Activated CD8-positive, alpha-beta memory T cell treated with anti-CD3 and anti-CD28 coated beads, Interleukin-2, amount 50 U/mL, for 4 hours (primary cell): ENCODE measurements around the gene C2CD4A.

Experiments
- DNase-seq: peaks from one replicate; pipeline ENCODE4 v3.0.0-alpha.2; 2020

Gene C2CD4A

DNA sequence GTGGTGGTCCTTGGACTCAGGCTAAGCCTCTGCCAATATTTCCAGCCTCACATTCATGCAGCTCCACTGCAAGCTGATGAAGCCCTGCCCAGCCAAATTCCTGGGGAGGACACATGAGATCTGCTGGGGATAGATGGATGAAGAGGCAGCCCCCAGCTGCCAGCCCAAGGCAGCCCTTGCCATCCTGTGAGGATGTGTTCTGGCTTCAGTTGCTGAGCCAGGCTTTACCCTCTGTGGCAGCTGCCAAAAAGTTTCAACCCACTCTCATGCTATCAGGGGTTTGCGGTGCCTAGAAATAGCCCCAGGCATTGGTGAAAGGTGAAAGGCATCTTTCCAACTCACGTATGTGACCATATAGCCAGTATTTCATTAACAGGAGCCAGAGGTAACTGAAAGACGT lies 37.6 kb downstream of the C2CD4A start:
- DNase-seq: no peak

DNA sequence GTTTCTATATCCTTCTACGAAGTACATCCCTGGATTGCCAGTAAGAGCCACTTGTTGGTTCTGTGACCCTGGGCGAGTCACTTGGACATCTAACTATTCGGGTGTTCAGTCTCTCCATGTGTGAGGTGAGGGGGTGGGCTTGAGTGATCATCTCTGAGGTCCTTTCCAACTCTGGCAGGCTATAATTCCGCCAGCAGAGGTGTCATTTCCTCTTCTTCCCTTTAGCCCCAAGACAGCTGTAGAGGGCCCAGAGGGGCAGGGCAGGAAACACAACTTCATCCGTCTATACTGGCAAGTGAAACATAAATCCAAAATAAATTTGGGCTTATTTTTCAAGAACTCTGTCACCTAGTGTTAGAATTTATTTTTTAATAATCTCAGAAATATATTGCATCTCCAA lies 38.1 kb downstream of the C2CD4A start:
- DNase-seq: no peak

DNA sequence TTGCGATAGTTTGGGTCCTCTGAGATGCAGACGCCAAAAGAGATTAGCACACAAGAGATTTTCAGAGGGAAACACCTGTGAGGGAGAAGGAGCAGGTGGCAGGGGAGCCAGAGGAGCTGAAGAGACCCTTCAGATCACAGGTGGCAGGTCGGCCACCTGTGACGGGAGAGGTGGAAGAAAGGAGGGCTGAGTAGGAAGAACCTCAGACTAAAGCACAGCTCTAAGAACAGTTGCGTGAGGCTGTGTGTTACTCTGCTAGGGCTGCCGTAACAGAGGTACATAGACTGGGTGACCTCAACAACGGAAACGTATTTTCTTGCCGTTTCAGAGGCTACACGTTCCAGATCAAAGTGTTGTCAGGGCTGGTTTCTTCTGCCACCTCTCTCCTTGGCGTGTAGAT lies 38.5 kb downstream of the C2CD4A start:
- DNase-seq: no peak

DNA sequence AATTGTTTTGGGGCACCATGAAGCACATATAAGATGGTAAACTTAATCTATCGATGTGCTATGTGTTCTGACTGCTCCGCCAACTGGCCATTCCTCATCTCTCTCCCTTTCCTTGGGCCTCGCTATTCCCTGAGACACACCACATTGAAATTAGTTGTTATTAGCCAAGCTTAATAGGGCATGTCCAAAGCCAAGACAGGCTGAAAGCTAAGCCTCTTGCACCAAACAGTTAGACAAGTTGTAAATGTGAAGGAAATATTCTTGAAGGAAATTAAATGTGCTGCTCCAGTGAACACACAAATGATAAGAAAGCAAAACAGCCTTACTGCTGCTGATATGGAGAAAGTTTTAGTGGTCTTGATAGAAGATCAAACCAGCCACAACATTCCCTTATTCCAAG lies 39.3 kb downstream of the C2CD4A start:
- DNase-seq: no peak

DNA sequence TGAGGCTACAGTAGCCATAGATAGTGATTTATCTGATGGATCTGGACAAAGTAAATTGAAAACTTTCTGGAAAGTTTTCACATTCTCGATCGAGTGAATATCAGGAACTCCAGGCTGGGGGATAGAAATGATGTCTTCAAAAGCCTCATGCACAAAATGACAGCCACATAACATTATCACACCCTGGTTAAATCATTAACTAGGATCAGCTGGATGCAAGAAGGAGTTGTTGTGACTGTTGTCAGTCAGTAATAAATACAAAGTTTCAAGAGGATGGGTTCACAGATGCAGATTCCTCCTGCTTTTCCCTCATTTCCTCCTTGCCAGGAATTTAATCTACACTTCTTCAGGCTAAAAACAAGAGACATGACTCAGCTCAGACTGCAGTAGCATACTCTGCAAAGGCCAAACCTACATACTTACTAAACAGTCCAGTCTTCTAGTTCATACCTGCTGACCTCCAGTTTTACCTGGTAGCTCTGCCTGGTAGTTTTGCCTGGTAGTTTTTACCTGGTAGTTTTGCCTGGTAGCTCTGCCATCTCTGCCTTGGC lies 40.9 kb downstream of the C2CD4A start:
- DNase-seq: no peak

DNA sequence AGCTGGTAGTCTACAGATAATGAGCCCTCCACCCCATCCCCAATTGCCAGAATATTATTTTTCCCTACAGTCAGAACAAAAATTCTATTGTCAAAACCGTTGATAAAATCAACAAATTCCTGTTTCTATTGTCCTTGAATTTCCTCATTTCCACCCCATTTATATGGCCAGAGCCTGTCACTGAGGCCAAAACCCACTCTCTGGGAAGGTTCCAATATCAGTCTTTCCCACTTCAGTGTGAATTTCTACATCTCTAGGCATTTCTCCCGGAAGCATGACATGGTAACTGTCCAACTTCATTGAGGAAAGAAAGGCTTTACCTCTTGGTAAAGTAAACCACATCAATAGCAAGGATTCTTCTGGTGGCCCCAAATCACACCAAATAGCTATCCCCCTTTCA lies 41.6 kb downstream of the C2CD4A start:
- DNase-seq: no peak

DNA sequence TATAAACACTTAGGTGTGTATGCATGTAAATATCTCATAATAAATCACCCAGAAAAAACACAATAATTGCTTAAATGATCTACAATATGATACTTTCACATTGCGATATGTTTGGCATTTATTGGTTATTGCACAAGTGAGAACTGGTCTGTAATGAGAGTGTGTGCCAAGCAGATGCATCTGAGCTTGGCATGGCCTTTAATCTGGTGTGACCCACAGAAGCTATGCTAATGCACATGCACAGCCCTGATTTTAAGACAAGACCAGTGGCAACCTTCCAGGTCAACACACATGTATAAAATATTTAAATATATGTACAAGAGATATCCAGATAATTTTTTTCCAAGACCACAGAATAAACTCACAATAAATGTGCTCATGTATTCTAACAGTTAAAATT lies 42.7 kb downstream of the C2CD4A start:
- DNase-seq: no peak

DNA sequence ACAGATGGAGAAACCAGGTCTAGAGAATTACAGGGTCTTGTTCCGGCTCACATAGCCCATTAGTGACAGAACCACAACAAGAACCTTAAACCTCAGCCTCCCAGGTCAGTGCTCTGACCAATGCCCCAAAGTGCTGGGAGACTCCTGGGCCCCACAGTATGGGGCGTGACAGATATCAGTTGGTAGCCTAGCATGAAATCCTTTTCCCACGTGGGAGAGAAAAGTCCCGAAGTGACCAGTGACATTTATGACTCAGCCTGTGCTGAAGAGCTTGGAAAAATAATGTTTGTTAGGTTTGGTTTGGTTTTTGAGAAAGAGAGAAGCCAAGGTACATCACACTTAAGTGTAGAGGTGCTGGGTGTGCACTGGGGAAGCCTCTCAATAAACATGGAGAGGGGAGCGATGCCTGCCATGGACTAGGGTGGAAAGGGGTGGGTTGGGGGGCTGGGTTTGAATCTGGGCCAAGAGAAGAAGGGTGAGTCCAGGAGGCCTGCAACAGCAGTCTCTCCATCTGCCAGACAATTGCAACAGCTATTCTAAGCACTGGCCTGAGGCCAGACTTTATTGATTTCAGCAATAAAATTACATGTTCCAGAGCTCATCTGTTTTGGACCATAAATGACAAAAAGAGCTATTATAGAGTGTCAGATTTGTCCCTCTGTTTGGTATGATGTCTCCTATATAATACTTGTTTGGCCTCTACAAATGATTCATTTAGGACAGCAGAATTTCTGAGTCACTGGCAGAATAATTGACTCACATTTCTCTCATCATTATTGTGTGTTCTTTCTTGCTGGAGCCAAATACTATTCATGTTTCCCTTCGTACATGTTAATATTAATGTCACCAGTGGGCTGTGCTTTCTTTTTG lies 43.4 kb downstream of the C2CD4A start:
- no peak for DNase-seq

DNA sequence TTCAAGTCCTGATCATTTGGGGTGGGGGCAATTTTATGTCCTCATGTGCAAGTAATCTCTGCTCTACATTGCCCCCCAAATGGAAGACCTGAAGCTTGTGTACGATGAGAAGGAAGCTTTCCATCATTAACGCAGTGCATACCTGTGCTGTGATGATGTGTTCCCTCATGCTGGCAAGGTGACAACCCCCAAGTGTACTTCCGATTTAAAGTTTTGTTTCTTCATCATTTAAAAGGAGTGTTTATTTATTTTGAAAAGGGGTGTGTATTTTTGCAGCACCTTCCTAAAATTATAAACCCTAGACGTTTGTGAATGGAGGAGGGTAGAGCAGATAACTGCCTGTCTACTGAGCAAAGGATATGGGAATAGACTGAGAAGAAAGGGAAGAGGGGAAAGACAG lies 45.3 kb downstream of the C2CD4A start:
- DNase-seq: no peak

DNA sequence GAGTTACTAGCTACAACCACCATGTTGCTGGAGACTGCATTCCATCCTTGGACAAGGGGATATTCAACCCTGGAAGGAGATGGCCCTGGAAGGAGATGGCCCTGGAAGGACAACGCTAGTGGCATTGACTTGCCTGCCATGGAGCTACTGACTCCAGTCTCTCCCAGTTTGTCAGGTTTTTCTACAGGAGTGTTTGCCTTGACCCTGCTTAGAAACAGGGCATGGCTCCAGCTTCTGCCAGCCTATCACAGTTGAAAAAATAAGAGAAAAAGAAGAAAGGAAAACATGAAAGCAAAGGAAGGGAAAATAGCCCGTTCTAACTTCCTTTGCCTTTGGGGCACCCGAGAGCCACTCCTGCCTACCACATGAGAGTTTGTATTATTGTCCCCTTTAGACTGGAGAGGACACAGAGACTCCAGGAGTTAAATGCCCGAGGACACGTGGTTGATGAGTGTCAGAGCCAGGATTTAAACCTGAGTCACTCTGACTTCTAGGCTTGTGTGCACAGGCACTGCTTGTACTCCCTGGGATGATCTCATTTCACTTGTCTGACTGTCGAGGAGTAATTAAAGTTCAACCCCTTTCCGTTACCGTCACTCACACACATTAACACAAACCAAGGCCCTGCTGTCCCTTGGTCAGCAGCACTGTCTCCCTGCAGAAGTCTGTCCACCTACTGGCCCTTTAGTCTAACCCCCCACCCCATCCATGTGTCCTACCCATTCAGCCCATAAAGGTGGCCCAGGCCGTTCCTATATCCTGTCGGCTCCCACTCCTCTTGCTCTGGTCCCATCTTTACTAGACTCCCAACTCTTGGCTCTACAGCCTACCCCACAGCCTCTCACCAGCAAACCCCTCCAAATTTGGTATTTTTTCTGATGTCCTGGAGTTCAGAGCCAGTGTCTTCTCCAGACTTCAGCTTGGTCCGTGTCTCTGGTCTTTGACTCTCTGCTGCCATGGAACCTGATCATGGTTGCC lies 46.1 kb downstream of the C2CD4A start:
- no peak for DNase-seq

DNA sequence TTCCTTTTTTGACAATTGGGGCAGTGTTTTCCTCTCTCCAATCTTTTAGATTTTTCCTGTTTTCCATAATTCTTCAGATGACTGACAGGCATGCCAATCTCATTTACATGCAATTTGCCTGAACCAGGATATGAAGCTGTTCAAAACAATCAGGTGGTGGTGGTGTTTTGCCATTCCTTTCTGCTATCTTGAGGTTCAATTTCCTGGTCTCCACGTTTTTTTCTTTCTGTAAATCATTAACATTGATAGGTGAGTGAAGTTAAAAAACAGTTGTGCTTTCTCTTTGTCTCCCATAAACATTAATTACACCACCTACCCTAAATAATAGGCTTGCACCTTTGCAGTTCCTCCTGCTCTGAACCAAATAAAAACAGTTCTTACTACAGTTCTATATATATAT lies 49.1 kb downstream of the C2CD4A start:
- DNase-seq: no peak

DNA sequence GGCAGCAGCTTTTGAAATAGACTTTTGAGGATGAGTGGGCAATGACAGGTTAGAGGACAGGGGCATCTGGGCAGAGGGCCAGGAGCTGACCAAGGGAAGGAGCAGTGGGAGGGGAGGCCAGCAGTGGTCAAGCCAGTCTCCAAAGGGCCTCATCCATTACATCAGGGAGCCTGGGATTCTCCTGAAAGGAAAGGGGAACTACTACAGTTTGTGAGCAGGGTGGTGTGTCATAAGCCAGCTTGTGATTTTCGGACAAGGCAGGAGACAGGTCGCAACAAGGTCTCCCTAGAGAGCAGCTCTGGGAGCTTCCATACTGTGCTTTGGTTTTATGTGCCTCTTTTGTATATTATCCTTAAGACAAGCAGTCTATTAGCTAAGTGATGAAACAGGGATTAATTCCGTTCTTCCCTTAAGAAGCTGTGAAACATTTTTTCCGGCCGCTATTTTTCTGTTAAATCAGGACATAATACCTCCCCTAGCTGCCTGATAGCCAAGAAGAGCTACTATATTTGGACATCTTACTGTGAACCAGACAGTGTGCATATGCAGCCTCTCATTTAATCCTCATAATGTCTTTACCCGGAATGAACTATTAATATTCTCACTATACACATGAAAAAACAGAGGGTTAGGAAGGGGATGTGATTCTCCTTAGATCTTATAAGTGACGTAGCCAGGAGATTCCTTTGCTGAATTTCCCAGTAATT lies 51.9 kb downstream of the C2CD4A start:
- no peak for DNase-seq

DNA sequence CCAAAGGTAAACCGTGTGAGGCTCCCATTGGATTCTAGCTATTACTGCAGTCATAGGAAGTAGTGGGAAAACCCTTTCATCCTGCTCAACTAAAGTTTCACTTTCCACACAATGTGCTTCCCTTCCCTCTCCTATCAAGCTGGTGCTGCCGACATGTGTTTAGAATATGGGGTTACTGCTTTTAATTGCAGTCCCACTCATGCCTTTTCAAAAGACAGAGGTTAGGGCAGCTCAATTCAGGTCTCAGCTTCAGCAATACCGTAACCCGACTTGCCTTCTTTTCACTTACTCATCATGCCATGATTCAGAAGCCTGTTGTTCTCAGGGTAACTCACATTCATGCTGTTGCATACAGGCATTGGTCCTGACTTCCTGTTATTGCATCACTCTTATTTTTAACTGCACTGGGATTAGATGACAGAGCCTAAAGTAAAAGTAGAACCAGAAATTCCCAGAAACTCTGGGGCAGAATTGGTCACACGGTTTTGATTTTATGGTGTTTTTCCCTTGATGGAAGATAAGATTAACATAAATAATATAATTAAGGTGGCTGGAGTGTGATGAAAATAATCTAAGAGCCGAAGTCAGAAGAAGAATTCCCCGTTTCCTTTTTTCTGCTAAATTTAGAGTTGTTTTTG lies 52.6 kb downstream of the C2CD4A start:
- DNase-seq: no peak

DNA sequence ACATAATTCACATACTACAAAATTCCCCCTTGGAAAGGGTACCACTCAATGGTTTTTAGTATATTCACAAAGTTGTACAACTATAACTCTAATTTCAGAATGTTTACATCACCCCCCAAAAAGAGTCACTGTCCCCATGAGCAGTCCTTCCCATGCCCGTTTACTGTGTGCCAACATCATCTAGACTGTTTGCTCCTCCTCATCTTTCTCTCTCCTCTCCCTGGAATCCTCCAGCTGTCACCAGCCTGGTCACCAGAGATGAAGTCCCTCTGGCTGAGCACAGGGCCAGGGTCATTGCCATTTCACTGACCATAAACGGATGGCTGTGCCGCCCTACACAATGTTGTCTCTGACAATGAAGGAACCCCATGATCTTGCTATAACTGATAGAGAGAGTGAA lies 53.1 kb downstream of the C2CD4A start:
- DNase-seq: no peak
